T-helper 9 cell (primary cell): Measurements from ENCODE around the gene EWSR1.

Experiments
- DNase-seq: peaks from one replicate; pipeline ENCODE4 v3.0.0-alpha.2; 2020

The EWSR1 gene

DNA sequence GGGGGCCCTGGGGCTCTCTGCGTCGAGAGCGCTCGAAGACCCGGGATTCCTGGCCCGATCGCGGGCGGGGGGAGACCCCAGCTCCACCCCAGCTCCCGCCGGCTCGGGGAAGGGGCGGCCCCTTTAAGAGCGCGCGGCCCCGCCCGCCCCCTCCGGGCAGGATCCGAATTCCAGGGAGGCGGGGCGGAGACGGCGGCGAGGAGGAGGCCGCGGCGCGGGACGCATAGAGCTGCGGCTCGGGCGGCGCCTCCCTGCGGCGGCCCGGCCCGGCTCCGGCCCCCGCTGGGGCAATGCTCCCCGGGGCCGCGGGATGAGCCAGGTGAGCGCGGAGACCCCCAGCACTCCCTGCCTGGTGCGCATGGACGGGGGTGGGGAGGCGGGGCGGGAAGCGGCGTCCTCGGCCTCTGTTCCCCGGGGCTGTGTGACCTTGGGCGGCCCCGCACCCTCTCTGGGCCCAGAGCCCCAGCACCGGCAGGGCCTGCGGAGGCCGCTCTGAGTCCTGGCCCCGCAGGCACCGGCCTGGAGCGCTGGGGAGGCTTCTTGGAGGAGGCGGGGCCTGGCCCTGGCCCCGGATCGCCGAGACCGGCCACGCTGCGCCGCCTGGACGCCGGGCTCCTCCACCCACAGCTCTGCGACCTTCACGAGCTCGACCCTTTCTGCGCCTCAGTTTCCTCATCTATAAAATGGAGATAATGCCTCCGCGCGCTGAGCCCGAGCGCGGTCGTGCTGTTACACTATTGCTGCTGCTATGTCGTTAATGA lies 38.9 kb downstream of the EWSR1 start:
- DNase-seq = peak; percentile 32

DNA sequence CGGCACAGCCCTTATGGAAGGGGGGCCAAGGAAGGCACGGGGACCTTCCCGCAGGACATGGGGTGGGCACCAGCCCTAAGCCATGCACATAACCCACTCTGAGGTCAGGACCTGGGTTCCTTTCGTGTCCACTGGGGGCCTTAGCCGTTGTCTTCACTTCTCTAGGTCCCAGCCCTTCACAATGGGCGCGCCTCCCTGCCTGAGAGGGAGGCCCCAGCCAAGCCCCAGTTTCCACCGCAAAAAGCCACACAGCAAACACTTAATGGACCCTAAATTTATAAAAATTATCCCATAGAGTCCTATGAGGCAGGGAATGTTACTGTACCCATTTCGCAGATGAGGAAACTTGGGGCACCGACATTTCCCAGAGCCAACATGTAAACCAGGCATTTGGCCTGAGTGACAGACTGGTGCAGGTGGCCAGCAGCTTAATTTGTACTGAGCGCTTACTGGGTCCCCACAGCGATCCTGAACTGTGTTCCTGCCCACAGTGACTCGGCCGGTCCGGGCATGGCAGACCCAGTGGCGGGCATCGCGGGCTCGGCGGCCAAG lies 39.6 kb downstream of the EWSR1 start:
- DNase-seq = no peak

DNA sequence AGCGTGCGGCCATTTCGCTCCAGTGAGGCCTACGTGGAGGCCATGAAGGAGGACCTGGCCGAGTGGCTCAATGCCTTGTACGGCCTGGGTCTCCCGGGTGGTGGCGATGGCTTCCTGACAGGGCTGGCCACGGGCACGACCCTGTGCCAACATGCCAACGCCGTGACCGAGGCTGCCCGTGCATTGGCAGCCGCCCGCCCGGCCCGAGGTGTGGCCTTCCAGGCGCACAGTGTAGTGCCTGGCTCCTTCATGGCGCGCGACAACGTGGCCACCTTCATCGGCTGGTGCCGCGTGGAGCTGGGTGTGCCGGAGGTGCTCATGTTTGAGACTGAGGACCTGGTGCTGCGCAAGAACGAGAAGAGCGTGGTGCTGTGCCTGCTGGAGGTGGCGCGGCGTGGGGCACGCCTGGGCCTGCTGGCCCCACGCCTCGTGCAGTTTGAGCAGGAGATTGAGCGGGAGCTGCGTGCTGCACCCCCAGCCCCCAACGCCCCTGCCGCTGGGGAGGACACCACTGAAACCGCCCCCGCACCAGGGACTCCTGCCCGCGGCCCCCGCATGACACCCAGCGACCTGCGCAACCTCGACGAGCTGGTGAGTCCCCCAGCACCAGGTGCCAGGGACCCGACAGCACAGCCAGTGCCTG lies 40.2 kb downstream of the EWSR1 start:
- no peak for DNase-seq

DNA sequence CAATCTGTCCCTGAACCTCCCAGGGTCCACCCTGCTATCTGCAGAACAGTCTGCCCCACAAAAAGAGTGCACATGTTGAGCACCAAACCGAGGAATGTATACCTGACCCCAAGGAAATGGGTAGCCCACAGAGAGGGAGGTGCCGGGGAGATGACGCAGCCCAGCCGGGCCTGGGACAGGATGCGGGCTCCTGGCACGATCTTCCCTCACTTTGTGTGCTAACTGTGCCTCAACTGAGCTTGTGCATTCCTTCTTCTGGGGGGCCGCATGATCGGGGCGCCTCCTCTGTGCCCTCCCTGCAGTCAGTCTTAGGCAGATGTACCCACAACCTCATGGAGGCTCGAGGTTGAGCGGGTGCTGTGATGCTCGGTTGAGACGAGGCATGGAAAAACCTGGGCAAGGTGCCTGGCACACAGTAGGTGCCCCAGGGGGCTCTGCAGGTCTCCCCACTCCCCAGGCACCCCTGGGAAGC lies 40.8 kb downstream of the EWSR1 start:
- DNase-seq = no peak

DNA sequence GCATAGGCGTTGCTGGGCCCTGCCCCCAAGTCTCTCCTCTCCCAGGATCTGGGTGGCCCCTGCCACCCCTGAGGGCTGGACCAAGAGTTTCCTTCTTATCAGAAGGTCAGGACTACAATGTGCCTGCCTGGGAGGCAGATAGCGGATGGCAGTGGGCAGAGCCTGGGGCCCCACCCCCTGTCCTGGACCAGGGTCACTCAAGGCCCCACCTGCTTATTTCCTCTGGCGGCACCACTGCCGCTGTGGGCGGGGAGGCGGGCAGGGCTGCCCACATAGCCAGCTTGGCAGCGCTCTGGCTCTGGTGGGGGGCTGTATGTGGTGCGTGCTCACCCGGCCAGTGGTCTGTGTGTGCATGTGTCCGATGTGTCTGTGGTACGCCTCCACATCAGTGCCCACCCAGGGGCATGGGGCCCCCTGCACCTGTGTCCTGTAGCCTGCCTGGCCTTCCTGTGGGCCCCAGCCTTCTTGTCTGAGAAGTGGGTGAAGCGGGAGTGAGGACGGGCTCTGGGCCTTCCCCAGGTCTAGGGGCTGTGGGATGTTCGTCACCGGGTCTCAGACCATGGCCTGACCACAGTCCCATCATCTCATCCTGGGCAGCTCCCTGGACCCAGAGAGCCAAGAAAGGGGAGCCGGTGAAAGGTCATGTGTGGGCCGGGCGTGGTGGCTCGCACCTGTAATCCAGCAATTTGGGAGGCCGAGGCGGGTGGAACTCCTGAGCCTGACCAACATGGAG lies 41.4 kb downstream of the EWSR1 start:
- no peak for DNase-seq

DNA sequence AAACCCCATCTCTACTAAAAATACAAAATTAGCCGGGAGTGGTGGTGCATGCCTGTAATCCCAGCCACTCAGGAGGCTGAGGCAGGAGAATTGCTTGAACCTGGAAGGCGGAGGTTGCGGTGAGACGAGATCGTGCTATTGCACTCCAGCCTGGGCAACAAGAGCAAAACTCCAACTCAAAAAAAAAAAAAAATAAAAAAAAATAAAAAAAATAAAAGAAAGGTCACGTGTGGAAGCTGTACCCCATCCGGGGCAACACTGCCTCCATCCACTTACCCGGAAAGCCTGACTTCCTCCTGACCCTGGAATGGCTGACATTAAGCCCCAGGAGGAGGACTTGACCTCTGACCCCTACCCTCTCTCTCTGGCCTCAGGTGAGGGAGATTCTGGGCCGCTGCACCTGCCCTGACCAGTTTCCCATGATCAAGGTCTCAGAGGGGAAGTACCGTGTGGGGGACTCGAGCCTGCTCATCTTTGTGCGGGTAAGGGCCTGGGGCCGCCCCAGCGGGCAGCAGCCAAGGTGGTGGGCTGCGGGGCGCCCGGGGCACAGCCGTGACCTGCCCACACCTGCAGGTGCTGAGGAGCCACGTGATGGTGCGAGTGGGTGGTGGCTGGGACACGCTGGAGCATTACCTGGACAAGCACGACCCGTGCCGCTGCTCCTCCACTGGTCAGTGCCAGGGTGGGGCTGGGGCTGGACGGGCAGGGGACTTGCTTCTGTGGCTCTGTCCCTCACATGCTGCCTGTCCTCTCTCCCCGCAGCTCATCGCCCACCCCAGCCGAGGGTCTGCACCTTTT lies 42.2 kb downstream of the EWSR1 start:
- DNase-seq = no peak

DNA sequence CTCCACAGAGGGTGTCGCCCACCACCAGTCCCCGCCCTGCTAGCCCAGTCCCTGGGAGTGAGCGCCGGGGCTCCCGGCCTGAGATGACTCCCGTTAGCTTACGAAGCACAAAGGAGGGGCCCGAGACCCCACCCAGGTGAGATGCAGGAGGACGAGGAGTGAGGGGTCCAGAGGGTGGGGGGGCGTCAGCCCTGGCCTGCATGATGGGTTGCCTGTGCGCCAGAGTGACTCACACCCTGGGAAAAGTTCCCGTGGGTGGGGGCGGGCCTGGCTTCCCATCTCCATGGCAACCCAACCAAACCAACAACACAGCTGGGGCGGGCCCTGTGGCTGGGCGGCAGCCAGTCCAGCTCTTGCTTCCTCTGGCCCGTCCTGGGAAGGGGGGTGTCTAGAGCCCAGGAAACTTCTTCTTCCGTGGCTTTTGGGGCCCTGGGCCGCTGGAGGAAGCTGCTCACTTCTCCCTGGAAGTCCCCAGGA lies 42.8 kb downstream of the EWSR1 start:
- DNase-seq = peak; percentile 18

DNA sequence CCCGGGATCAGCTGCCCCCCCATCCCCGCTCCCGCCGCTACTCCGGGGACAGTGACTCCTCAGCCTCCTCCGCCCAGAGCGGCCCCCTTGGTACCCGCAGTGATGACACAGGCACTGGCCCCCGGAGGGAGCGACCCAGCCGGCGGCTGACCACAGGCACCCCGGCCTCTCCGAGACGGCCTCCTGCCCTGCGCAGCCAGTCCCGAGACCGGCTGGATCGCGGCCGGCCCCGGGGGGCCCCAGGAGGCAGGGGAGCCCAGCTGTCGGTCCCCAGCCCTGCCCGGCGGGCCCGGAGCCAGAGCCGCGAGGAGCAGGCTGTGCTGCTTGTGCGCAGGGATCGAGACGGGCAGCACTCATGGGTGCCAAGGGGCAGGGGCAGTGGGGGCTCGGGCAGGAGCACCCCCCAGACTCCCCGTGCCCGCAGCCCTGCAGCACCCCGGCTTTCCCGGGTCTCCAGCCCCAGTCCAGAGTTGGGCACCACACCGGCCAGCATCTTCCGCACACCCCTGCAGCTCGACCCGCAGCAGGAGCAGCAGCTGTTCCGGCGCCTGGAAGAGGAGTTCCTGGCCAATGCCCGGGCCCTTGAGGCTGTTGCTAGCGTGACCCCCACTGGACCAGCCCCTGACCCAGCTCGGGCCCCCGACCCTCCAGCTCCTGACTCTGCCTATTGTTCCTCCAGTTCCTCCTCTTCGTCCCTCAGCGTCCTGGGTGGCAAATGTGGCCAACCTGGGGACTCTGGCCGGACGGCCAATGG lies 43.6 kb downstream of the EWSR1 start:
- no peak for DNase-seq

DNA sequence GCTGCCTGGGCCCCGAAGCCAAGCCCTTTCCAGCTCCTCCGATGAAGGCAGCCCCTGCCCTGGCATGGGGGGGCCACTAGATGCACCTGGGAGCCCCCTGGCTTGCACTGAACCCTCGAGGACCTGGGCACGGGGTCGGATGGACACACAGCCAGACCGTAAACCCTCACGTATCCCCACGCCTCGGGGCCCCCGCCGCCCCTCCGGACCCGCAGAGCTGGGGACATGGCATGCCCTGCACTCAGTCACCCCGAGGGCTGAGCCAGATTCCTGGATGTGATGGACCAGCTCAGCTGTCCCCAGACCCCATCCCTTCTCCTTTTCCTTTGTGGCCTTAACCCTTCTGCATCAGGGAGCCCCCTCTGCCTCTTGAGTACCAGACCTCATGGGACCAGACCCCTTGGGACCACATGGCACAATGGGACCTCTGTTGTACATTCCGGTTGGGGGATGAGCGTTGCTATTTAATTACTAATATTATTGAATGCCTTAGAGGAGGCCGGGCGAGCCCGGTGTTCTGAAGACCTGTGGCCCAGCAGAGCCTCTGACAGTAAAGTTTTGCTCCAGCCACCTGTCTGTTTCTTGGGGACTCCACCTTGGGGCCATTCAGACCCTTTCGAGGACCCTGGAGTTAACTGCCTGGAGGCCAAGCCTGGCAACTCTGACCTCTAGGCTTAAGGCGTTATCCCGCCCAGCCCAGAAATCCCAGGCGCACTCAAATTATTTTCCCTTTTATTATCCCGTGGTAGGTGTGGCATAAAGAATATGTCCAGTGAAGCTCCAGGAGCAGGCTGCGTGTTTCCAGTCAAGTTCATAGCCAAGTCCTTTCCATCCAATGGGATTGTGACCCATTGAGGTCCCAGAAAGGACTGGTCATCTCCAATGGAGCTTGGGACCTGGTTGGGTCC lies 44.4 kb downstream of the EWSR1 start:
- DNase-seq = no peak

DNA sequence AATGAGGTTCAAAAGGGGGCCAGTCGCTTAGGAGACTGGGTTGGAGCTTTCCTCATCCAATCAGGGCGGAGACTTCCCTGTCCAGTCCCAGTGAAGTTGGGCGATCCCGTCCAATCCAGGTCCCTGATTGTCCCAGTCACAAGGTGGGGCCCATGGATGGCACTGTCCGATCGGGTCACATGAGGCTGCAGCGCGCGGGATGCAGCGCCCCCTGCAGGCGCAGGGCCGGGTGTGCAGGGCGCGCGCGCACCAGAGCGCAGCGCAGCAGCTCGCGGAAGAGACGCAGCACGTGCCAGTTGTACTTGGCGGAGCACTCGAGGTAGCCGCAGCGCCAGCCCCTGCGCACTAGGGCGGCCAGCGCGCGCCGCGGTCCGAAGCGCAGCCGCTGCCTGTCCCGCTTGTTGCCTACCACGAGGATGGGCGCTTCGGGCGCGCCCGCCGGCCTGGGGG lies 45.1 kb downstream of the EWSR1 start:
- no peak for DNase-seq

DNA sequence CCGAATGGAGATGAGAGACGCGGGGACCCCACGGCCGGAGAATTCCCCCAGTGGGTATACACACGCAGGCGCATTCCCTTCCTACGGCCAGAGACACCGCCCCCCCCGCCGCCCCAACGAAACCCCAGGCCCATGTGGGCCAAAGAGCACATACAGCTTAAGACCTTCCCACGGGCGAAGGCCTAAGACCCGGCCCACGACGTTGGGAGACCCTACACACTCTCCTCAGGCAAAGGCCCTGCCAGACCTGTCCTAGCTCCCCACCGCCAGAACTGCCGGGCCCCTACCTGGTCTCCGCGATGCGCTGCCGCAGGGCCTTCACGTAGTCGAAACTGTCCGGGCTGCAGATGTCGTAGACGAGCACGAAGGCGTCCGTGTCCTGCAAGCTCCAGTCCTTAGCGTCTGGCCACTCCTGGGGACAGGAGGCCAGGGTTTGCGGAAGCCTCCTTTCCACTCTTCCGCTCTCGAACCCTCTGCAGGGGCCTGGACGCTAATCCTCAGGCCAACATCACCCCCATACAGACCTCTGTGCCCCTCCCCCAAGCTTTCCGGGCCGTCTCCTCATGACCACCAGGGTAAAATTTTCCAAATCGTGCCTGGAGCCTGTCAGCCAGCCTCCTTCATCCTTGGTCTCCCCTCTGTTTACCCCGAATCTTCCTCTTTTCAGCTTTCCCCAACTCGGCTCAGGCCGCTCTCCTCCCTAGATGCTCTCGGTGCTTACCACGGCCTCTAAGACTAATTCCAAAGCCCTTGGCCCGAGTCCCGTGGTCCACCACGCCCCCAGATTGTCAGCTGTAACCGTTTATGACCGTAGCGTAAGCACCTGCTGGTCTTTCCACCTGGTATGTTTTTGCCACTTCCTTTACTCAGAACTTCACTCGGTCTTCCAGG lies 45.8 kb downstream of the EWSR1 start:
- DNase-seq = no peak

DNA sequence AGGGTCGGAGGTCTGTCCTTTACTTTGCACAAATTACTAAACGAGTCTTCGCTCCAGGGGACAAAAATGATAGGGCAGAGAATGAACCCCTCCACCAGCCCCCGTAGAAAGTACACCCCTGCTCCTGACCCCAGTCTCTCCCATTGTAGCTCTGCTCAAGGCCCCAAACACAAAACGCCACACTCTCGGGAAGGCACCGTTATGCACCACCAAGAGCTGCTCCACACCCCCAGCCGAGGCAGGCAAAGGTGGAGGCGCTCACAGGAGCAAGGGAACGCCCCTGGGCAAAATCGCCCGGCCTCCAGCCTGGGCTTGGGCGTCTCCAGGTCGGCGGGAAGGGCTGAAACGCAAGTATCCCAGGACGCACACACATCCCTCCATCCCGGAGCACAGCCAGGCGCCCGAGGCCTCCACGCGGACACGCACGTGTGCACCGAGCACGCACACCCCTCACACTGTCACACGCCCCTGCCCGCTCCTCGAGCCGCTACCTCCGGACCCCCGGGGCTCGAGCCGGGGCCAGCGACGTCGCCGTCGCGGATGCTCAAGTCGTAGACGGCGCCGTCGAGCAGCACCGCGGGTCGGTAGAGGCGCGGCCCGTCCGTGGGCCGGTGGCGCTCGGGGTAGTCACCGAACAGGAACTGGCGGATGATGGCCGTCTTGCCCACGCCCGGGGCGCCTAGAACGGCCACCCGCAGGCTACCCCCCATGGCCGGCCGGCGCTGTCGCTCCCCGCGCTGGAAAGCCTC lies 46.6 kb downstream of the EWSR1 start:
- no peak for DNase-seq

DNA sequence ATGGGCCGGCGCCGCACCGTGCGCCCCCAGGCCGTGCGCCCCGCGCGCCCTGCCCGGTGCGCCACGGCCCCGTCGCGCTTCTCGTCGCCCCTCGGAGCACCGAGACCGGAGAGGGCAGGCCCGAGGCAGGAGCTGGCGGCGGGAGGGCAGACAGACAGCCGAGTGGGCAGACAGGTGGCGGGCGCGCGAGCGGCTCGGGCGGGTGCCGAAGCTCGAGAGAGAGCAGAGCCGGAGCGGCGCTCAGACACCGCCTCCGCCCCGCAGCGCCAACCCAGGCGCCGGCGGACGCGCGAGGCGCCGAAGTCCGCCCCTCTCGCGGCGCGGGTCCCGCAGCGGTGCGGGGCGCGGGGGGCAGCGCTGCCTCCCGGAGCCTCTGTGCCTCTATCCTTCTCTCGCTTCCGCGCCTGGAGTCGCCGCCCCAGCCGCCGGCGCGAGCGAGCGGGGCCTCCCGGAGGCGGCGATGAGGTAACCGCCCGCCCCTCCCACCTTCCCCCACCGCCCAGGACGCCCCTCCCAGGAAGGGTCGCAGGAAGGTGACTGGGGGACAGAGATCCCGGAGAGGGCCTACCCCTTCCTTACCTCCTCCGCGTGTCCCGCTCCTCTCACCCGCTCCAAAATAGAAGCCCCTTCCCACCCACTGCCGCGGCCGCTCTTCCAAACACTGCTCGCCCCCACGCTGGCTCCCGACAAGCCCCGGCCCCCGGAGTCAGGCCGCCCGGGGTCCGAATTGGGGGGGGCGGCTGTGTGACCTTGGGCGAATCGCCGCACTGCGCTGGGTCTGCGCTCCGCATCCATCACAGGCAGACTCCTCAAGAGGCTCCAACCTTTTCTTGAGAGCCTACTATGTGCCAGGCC lies 47.4 kb downstream of the EWSR1 start, which contains the start of gene RASL10A:
Gene RASL10A (minus strand): TSS at position 412 of the 855 bp plus-strand sequence. CDS start 451 bp downstream, outside the sequence.
- DNase-seq = no peak

DNA sequence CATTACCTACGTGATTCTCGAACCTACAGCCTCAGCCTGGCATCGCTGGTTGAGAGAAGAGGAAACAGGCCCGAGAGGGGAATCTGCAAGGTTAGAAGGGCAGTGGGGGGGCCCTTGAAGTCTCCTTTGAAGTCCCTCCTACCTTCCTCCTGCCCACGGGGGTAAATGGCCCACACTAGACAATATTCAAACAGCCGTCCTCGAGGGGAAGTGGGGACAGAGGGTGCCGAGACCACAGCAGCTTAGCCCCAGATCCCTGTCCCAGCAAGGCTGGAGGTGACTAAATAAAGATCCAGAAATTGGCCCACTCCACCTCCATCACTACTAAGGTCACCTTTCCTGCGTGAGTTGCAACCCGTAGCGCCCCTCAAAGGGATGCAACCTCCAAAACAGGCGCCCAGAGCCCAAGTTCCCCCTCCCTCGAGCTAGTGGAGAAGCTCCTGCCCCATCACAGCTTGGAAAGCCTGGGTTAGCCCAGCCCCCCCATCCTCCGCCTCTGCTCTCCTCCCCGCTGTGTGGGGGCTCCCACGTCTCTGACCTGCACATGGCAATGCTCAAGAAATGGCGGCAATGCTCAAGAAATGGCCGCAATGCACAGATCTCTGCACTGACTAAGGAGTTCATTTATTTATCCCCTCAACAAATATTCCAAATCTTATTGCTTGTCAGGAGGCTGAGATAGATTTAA lies 48.2 kb downstream of the EWSR1 start:
- DNase-seq = no peak

DNA sequence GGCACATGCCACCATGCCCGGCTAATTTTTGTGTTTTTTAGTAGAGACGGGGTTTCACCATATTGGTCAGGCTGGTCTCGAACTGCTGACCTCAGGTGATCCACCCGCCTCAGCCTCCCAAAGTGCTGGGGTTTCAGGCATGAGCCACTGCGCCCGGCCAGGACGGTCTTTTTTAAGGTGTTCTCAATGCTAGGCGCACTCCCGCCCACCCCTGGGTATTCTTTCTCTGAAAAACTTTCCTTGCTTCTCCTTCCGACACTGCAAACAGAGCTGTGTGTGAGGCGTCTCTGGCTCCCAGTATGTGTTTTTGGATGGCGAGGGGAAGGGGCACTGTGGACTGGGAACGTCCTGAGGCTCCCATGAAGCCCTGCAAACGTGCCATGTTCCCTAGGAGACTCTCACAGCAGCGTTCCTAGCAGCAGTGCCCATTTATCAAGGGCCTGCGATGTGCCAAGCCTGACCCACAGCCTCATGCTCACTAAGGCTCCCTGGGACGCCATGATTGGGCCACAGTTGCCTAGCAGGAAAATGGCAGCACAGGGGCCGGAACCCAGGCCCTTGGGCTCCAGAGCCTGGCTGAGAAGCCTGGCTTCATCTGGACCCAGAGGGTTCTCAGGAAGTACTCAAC lies 49.9 kb downstream of the EWSR1 start:
- DNase-seq = no peak

DNA sequence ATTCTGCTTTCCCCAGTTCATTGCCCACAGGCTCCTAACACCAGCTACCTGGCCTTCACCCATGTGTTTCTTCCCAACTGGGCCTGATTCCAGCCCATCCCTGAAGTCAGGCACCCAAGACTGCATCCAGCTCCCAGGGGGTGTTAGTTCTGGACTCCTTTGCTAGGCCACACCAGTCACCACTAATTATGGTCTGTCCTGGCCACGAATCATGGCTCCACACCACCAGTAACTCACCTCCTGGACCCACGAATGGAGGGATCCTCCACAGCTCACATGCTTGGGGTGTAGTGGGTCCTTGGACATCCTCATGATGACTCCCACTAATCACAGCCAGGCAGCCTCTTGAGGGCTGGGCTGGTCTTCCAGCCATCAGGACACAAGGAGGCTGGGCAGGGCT lies 51.0 kb downstream of the EWSR1 start:
- no peak for DNase-seq
